GM21723 (cell line): Measurements from ENCODE around the gene GRM1.

ENCODE experiments used
- ATAC-seq: cut with Tn5 transposase; IDR thresholded peaks from one replicate; pipeline ENCODE4 v1.9.1; 2021; ENCODE audit warnings: mild to moderate bottlenecking, moderate library complexity; ENCODE audit not compliant: unreplicated experiment

GRM1 gene

GRCh38 chr6:146095481-146095880 lies 66.6 kb downstream of the GRM1 start:
- no peak for ATAC-seq

GRCh38 chr6:146097586-146097985 lies 68.7 kb downstream of the GRM1 start:
- ATAC-seq = no peak

GRCh38 chr6:146100776-146101175 lies 71.9 kb downstream of the GRM1 start:
- no peak for ATAC-seq

DNA sequence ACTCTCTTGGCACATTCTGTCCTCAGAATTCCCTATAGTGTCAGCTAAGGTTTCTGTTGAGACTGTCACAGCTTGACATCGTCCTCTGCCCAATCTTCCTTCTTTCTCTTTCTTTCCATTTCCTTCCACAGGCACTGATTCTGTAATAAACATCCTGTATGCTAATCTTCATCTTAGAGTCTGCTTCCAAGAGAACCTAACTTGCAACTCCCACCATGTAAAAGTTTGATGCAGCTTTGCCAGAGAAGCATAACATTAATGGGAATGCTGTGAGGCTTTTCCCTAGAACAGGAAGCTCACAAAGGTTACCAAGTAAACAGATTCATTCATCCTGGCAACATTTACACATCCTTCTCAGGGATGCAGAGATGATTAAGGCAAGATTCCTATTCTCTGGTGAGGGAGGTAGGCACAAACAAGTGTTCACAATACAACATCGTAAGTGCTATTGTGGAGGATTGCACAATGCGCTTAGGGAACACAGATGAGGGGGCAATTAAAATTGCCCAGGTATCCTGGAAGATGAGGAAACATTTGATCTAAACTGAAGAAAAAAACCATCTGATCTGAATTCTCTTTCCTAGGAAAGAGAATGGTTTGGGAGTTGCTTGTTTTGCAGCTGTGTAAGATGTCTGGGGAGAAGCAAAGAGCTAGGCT lies 74.7 kb downstream of the GRM1 start:
- no peak for ATAC-seq

- no peak for ATAC-seq
Measured at GRCh38 chr6:146106532-146106931, 77.7 kb downstream of the GRM1 start.

GRCh38 chr6:146110990-146111389 lies 82.1 kb downstream of the GRM1 start:
- no peak for ATAC-seq

- ATAC-seq = no peak
Measured at GRCh38 chr6:146111881-146112450, 83.1 kb downstream of the GRM1 start.

DNA sequence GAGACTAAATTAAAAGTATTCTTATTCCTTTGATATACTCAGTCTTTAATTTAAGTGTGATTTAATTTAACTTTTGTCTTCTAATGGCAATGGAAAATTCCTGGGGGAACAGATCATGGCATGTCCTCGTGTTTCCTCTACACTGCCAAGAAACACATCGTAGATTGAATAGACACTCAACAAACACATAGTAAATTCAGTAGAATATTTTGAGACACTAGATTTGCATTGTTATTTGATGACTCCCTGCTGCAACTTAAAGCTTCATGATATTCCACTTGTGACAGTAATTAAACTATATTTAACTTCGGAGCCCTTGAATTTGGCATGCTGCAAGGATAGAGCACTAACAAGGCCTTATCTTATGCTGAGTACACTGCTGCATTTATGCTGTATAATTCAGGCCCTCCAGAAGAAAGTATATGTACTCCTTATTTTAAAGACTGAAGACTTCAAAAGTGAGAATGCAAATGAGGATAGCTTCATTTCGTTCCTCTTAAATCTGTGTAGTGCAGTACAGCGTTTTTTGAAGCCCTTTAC lies 84.3 kb downstream of the GRM1 start:
- ATAC-seq = no peak

GRCh38 chr6:146123616-146124015 lies 94.8 kb downstream of the GRM1 start:
- no peak for ATAC-seq

- ATAC-seq = no peak
Measured at GRCh38 chr6:146127447-146128215, 98.8 kb downstream of the GRM1 start.

DNA sequence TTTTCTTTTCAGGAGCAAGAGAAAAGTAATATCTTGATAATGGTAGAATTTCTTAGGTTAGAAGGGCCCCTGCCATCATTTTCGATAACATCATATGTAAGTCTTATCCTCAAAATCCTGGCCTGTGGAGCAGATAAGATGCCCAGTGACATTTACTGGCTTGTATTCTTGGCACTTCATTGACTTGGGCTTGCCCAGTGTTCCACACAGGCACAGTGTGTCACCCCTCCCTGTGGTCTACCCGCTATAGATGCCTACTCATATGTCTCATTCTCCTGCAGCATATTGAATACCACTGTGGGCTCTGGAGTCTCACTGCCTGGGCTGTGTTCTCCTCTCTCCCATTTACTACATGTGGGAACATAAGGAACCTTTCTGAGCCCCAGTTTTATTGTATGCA lies 105.0 kb downstream of the GRM1 start:
- no peak for ATAC-seq

- ATAC-seq = no peak
Measured at GRCh38 chr6:146135167-146135566, 106.3 kb downstream of the GRM1 start.

DNA sequence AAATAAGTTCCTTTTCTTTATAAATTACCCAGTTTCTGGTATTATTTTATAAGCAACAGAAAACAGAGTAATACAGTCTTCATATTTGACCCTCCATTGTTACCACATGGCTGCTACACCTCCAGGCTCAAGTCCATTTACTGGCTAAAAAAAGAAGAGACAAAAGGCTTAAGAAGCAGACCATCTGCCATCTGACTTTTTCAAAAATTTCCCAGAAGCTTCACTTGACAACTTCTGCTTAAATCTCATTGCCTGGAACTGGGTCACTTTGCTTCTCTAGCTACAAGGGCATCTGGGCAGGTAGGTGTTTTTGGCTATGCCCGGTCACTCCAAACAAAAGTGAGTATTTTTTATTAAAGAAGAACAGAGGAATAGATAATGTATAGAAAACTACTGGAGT lies 118.0 kb downstream of the GRM1 start:
- no peak for ATAC-seq

DNA sequence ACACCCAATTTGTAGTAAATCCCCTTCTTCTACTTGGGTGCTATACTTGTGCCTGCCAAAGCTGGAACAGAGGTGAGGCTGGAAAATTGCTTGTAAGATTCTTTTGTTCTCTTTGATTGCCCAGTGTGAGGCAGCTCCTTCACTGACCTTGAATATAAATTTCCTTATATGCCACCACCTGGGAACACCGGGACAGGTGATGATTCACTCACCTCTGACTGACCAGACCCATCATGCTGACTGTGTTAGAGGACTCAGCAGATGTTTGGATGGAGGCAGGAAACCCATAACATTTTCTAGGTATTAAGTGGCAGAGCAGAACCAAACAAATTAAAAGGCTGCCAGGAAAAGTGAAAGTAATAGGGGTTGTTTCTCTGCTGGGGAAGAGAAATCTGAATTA lies 120.9 kb downstream of the GRM1 start:
- no peak for ATAC-seq

DNA sequence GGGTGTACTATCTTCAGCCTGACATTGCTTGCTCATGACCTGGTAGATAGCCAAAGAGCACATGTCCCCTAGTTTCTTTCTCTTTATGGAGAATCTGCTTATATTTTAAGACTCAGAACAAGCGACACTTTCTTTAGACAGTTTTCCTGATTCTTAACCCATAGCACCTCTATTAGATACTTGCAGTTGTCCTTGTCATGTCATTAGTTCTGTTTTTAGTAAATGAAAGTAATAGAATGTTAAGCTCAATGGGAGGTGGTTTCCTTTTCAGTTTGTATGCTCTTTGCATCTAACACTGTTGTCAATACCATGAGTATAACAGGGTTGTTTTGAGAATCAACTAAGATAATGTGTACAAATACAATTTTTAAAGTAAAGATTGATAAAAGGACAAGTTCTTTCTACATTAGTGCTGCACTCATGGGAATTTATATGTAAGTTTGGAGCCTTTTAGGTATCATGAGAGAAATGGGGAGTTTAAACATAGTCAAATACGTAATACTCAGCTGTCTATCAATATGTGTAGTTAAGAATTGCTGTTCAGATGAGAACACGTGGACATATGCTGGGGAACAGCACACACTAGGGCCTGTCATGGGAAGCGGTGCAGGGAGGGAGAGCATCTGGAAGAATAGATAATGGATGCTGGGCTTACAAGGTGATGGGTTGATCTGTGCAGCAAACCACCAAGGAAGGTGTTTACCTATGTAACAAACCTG lies 124.3 kb downstream of the GRM1 start:
- peak; percentile 99 for ATAC-seq

- no peak for ATAC-seq
Measured at GRCh38 chr6:146154197-146154596, 125.3 kb downstream of the GRM1 start.

DNA sequence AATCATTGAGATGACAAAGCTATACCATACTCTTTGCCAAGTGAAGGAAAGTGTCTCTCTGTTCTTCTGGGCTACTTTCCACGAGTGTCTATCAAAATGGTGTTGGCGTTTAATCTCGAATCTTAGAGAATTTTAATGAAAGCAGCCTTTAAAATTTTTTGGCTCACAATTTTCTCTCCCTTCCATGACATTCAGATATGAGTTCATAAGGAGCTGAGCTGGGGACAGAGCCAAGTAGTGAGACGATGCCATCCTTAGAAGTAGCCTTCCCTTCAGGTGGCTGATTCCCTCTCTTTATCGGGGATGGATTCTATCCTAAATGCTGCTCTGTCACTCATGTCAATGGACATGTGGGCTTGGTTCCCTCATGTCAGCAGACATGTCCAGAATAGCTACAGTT lies 132.8 kb downstream of the GRM1 start:
- no peak for ATAC-seq

GRCh38 chr6:146169872-146170271 lies 141.0 kb downstream of the GRM1 start:
- no peak for ATAC-seq

GRCh38 chr6:146177785-146178184 lies 148.9 kb downstream of the GRM1 start:
- no peak for ATAC-seq

DNA sequence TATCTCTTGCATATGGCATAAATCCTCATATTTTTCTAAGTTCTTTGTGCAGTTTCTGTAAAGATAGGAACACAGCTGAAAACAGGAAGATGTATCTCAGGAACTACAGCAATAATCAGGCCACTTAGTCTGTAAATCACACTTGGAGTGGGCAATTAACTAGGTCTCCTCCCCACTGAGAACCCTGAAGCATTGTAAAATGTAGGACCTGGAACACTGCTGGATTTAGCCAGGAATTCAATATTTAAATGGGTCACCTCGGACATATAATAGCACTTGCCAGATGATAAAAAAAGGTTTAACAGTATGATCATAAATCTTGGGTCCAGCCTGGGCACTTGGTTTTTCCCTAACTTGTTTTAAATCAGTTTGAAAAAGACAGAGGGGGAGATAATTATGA lies 155.0 kb downstream of the GRM1 start:
- ATAC-seq = no peak

DNA sequence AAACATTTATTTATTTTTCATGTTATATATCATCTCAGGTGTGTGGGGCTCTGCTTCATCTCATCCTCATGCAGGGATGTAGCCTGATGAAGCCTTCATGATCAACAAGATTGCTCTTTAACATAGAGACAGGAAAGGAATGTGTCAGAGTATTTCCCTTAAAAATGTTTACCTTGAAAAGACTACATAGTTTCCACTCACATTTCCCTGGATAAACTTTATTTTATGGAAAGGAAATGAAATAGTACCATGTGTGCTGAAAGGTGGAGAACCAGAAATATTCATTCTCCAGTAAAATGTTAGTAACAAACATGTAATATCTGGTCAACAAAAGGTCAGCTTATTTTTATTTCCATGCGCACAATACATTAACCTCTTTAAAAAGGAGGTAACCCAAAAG lies 155.8 kb downstream of the GRM1 start:
- no peak for ATAC-seq
